ENCODE data around the gene GATAD2B.

GRCh38 chr1:153804112-153804511 lies 118.7 kb downstream of the GATAD2B start:
- no peak for TF ChIP-seq POLR2AphosphoS5 (IDR thresholded peaks at IDR 0.05)
- TF ChIP-seq, protein P1, sequence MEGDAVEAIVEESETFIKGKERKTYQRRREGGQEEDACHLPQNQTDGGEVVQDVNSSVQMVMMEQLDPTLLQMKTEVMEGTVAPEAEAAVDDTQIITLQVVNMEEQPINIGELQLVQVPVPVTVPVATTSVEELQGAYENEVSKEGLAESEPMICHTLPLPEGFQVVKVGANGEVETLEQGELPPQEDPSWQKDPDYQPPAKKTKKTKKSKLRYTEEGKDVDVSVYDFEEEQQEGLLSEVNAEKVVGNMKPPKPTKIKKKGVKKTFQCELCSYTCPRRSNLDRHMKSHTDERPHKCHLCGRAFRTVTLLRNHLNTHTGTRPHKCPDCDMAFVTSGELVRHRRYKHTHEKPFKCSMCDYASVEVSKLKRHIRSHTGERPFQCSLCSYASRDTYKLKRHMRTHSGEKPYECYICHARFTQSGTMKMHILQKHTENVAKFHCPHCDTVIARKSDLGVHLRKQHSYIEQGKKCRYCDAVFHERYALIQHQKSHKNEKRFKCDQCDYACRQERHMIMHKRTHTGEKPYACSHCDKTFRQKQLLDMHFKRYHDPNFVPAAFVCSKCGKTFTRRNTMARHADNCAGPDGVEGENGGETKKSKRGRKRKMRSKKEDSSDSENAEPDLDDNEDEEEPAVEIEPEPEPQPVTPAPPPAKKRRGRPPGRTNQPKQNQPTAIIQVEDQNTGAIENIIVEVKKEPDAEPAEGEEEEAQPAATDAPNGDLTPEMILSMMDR (IDR thresholded peaks at IDR 0.05 in 8 of 11, conservative IDR thresholded peaks at IDR 0.05 in 3 of 11), result no peak
